GM18909 (cell line): ENCODE measurements around the gene CLEC3B.
"Not testable (repeated sequence)": the region's sequence is repeated elsewhere in the genome, so short reads cannot be mapped to it uniquely, and the experiment has no call there.

Experiments used
- ATAC-seq: cut with Tn5 transposase; IDR thresholded peaks from one replicate; pipeline ENCODE4 v1.9.1; 2021; ENCODE audit warnings: mild to moderate bottlenecking; ENCODE audit not compliant: unreplicated experiment, poor library complexity

CLEC3B gene

DNA sequence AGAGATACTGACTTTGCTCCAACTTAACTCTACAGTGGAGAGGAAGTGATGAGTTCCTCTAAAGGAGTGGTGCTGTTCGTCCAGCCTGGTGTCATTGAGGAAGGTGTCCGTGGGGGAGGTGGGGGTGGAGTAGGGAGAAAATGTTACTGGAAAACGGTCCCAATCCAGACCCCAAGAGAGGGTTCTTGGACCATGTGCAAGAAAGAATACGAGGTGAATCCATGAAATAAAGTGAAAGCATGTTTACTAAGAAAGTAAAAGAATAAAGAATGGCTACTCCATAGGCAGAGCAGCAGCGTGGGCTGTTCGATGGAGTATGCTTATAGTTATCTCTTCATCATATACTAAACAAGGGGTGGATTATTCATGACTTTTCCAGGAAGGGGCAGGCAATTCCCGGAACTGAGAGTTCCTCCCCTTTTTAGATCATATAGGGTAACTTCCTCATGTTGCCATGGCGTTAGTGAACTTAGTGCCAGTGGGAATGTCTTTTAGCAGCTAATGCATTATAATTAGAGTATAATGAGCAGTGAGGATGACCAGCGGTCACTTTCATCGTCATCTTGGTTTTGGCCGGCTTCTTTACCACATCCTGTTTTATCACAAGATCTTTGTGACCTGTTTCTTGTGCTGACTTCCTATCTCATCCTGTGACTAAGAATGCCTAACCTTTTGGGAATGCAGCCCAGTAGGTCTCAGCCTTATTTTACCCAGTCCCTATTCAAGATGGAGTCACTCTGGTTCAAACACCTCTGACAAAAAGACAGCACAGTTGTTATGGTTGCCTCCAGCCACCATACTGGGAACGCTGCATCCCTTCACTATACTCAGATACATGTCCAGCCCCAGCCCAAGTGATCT, 38.6 kb downstream of the CLEC3B start:
- no peak for ATAC-seq

DNA sequence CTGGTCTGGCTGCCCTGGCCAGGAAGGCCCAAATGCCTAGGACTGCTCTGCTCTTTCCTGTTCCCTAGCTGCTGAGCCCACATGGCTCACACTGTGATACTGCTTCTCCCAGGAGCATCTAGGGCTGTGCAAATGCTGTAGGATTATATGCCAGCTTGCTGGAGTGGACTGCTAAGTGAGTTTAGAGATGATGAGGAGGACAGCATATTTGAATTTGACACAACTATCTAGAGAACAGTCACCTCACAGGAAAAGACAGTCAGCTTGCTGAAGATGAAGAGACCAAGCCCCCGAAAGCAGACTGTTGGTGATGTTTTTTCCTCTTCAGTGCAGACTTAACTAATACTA, 39.2 kb downstream of the CLEC3B start:
- ATAC-seq = no peak

DNA sequence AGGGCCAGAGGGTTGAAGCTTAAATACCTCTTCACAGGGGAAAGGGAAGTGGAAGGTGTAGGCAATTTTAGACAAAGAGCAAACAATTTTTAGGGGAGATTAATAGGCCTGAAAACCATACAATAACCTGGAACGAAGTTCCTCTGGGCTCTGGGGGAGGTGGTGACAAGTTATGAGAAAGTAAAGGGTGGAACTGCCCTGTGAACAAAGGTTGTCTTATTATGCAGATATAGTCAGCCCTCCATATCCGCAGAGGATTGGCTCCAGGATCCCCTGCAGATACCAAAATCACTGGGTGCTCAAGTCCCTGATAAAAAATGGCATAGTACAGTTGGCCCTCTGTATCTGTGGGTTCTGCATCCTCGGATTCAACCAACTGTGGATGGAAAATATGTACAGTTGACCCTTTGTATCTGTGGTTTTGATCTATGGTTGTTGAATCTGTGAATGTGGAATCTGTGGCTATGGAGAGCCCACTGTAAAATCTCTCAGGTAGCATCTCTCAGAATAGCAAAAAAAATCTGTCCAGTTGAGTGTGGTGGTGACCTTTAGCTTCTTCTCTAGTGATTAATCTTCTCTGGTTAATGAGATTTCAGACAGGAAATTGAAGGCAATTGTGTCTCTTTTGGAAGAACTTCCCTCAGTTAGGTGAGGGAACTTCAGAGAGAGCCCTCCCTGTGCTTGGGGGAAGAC, 40.2 kb downstream of the CLEC3B start:
- no peak for ATAC-seq

DNA sequence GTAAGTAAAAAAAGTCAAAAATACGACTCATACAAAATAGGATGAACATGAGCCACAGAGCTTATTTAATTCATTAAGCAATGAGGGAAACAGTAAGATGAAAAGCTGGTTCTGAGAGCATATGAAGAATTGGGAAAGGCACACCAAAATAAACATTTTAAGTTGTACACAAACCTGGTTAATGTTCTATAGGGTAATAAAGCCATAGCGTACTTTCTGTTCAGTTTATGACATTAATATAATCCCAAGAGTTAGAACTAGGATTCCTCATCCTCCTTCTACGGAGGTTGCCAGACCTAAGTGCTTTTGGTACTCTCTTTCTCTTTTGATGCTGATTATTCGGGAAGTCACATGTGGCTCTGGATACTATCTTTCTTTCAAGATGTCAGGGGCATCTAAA, 41.4 kb downstream of the CLEC3B start:
- no peak for ATAC-seq

DNA sequence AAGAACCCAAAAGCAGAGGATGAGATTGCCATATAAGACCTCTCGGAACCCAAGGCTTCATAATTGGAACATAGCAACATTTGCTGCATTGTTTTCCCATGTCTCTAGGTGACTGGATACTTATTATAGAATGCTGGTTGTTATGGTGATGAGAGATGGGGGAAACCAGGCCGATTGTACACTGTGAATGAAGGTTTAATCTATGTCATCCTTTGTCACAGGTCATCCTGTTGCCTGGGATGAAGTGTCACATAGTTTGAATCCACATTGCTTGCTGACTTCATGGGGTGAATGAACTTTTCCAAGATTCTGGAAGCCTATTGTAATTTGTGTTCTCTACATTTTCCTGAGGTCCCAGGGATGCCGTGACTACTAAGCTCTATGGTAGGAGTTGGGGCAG, 41.8 kb downstream of the CLEC3B start:
- no peak for ATAC-seq

DNA sequence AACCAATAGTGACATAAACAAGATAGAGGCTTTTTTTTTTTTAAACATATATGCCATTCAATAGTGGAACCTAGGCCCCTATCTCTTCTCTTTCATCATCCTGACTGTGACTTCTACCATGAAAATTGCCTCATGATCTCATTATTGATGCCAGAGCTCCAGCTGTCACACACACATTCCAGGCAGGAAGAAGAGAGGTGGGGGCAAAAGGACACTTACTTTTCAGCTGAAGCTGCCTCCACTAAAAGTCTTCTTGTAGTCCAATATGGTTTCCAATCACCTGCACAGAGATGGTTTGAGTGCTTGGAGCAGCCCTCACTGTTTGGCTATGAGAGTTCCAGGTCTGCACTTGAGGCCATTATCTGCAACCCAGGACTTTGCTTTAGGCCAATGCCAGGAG, 45.0 kb downstream of the CLEC3B start:
- ATAC-seq = no peak

DNA sequence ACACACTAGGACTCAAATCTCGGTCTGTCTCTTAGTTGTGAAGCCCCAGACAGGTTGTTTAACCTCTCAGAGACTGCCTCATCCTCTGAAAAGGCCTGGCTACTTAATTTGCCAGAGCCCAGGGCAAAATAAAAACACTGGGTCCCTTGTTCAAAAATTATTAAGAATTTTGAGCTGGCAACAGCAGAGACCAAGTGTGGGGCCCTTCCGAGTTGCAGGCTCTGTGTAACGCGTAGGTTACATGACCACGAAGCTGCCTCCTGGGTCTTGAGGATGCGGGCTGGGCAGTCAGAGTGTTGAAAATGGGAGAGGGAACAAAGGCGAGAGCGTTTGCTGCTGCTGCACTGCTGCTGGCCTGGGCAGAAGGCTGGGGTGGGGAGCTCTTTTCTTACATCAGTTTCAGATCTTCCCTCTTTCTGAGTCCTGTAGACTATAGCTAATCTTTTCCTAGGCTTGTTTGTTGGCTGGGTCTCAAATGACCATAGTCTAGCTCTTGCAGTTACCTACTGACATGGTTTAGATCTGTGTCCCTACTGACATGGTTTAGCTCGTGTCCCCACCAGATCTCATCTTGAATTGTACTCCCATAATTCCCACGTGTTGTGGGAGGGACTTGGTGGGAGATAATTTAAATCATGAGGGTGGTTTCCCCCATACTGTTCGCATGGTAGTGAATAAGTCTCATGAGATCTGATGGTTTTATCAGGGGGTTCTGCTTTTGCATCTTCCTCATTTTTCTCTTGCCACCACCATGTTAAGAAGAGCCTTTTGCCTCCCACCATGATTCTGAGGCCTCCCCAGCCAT, 49.9 kb downstream of the CLEC3B start:
- no peak for ATAC-seq

DNA sequence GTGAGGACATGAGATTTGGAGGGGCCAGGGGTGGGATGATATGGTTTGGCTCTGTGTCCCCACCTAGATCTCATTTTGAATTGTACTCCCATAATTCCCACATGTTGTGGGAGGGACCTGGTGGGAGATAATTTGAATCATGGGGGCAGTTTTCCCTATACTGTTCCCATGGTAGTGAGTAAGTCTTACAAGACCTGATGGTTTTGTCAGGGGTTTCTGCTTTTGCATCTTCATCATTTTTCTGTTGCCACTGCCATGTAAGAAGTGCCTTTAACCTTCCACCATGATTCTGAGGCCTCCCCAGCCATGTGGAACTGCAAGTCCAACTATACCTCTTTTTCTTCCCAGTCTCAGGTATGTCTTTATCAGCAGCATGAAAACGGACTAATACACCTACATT, 52.2 kb downstream of the CLEC3B start:
- ATAC-seq = not testable (repeated sequence)

DNA sequence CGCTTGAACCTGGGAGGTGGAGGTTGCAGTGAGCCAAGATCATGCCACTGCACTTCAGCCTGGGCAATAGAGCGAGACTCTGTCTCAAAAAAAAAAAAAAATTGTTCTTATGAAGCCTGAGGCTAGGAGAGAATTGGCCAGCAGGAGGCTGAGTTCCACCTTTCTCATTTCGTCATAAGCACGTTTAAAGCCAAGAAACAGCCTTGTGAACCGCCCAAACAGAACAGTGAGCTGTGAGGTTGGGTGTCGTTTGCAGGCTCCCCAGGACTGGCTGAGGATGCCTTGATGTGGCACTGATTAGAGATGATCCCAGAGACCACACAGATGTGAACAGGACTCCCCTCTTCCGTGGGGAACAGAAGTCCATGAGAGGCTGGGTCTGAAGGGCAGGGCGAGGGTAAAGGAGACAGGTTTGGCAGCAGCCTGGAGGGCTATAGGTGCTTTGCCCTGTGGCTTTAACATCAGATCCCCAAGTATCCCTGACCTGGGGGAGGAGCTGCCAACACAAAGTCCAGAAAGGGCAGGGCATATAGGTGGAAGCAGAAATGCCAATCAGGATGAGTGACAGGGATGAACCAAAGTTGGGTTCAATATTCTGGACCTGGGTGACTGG, 52.9 kb downstream of the CLEC3B start:
- ATAC-seq = no peak

DNA sequence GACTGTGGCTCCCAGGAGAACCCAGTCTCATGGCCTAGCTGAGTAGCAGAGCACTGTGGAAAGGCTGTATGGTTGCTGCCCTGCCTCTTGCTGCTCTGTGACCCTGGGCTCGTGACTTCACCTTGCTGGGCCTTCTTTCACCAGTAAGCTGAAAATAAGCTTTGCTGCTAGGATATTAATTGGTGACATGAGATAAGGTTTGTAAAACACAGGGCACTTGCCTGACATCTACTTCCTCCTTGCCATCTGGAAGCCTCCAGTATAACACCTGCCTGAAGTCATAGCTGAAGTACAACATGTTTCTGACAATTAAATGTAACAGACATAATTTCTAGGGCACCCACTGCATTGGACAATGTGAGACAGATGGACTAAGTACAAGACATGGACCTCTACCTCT, 53.6 kb downstream of the CLEC3B start:
- no peak for ATAC-seq

DNA sequence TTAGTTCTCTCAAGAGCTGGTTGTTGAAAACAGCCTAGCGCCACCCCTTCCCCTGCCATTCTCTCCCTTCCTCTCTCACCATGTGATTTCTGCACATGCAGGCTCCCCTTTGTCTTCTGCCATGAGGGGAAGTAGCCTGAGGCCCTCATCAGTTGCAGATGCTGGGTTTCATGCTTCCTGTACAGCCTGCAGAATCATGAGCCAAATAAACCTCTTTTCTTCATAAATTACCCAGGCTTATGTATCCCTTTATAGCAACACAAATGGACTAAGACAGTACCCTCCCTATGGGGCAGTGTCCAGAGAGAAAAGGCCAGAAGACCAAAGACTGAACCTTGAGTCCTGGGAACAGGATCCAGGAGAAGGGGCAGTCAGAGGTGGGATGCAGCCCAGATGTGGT, 54.7 kb downstream of the CLEC3B start:
- ATAC-seq = no peak

DNA sequence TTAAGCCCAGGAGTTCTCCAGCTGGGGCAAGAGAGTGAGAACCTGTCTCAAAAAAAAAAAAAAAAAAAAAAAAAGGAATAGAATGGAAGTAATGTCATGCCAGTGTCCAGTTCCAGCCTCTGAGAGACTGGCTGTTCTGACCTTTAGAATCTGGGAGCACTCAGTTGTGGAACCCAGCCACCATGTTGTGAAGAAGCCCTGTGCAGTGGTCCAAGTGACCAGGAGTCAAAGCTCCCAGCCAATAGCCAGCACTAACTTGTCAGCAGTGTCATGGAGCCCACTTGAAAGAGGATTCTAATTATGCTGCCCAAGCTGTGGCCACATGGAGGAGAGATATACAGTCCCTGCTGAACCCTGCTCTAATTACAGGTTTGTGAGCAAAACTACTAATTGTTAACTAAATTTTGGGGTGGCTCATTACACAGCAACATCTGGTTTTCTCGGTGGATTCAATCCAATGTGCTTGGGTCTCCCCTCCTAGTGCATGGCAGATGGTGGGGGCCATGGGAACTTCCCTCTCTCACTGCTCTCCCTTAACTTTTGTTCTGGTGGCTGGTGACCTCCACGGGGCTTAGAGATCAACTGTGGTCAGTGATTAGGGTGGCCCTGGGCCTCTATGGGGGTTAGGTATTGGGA, 55.5 kb downstream of the CLEC3B start:
- no peak for ATAC-seq

DNA sequence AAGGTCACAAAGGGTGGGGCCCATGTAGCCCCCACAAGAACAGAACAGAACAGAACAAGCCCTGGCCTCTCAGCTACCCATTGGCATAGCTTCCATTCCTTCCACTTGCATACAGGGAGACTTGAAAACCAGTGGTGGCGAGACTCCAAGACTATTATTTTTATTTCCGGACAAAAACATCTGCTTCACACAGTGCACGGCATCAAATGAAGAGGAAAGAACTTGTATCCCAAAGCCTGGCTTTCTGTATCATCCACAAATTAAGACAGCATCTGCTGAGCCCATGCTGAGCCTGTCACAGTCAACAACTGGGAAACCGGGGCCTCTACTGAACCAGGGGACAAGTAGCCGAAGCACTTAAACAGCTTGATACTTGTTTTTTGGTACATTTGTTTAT, 56.0 kb downstream of the CLEC3B start:
- no peak for ATAC-seq

DNA sequence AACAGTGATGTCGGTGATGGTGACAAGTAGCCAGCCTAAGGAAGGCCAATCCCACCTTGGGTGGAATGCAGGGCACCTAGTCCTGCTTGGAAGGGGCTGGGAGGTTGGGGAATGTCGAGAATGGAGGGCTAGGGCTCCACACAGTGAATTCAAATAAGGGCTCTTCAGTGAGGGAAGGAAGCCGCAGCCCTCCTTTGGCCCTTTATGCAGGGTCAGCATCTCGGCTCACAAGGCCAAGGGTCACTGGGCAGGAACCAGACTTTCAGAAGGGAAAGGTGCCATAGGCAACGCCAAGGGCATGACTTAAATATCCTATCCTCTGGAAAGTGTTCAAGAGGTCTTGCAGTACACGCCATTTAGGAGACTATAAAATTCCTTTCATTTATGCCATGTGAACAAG, 56.9 kb downstream of the CLEC3B start:
- no peak for ATAC-seq

DNA sequence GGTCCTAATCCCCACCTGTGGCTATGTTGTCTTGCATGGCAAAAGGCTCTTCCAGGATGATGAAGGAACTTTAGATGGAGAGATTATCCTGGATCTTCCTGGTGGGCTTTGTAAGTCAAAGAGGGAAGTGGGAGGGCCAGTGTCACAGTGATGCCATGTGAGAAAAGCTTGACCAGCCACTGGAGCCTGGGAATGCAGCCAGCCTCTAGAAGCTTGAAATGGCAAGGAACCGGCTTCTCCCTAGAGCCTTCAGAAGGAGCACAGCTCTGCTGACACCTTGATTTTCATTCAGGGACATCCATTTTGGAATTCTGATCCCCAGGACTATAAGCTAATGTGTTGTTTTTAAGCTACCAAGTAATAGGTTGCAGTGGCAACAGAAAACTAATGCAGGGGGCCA, 58.3 kb downstream of the CLEC3B start:
- ATAC-seq = no peak

DNA sequence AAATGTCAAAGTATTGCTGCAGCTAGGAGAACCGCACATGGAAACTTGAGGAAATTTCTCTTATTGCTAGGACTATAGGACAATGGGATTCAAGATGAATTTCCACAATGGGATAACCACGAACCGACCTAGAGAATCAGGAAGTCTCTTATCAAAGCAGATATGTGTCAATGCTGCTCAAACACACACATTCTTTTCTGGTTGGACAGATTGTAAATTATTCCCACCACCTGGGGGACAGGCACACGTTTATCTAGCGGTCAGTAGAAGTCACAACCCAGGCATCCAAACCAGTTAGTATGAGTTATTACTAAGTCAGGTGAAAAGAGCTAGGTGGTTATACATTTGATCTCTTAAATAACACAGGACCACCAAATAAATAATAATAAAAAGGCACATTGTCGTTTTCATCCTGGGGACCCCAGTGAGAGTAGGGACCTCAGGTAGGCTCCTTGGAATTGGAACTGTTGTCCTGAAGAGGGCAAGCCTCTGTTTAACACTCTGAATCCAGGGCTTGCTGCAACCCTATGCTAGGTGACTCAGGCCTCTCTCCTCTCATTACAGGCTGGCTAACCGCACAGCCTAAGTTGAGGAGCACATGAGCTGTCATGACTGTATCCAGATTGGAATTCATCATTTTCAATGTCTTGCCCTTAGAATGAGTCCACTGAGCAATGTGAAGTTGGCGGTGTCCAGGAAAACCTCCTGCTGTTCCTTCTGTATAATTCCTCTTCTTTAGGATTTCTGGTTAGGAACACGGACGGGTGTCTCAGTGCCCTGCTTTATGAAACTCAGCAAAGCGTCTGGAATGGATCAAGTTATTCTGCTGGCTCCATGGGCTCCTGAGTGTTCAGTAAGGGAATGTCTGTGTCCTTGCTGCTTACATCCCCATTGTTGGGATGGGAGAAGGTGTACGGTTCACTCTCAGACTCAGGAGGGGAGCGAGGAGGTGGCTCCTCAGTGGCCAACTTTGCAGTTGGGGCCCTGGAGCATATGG, 59.0 kb downstream of the CLEC3B start:
- ATAC-seq = no peak
